GM19240 (cell line): Measurements from ENCODE around the gene SLC5A1.
"Not testable (repeated sequence)": the region's sequence is repeated elsewhere in the genome, so short reads cannot be mapped to it uniquely, and the experiment has no call there.

Experiments
- DNase-seq: peaks from one replicate; pipeline ENCODE4 v3.0.0; 2011; ENCODE audit warnings: low spot score; ENCODE audit not compliant: insufficient read length

The SLC5A1 gene

DNA sequence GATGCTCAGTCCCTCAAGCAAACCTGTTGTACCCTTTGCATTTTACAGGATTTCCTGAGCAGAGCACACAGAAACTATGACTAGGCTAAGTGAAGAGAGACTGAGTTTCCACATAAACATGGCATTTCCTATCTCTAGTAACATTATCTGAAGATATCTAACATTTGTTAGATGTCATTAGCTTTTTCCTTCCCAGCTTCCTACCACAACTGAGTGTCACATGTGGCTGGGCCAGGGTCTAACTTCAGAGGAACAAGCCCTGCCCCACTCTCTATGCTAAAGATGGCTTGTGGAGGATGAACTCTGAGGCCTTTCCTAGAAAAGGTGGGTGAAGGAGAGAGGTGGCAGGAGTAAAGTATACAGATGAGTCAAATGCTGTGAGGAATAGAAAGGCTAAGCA lies 99.5 kb downstream of the SLC5A1 start:
- DNase-seq, result no peak

DNA sequence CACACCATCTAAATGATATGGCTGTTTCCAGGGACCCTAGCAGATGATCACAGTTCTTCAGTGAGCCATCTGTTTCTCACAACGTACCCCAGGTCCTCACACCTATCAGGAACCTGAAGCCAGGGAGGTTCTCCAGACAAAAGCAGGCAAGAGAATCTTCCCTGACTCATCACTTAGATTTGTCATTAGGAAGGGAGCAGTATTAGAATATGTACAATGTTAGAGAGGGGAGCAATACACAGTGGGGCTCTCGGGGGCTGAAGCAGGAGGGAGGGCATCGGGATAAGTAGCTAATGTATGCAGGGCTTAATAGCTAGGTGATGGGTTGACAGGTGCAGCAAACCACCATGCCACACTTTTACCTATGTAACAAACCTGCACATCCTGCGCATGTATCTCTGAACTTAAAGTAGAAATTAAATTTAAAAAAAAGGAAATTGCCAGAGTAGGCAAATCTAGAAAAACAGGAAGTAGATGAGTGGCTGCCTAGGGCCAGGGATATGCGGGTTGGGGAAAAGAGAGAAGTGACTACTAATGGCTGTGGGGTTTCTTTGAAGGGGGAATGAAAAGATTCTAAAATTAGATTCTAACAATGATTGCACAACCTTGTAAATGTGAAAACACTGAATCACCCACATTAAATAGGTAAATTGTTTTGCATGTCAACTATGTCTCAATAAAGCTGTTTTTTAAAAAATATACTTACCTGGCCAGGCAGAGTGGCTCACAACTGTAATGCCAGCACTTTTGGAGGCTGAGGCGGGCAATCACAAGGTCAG lies 101.6 kb downstream of the SLC5A1 start:
- DNase-seq, result no peak

DNA sequence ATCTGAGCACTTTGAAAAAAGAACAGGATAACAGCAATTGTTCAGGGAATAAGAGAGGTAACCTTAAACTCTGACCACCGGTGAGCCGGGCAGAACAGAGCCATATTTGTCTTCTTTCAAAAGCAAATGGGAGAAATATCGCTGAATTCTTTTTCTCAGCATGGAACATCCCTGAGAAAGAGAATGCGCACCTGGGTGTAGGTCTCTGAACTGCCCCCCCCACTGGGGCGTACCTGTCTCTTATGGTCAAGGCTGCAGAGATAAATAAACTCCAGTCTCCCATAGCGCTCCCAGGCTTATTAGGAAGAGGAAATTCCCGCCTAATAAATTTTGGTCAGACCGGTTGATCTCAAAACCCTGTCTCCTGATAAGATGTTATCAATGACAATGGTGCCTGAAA lies 104.1 kb downstream of the SLC5A1 start:
- DNase-seq, result not testable (repeated sequence)

DNA sequence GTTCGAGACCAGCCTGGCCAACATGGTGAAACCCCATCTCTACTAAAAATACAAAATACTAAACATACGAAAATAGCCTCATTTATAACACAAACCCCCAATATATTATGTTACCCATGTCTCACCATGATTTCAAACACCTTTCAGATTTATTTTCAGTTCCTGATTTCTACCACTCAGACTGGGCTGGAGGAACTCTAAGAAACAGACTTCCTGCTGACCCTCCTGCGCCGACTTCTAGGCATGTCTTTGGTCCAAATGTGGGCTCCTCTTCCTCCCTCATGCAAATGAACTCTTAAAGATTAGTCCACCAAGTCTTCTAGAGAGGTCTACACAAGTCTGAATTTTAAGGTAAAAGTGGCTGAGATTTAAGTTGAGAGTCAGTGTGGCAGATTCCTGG lies 105.3 kb downstream of the SLC5A1 start:
- DNase-seq, result not testable (repeated sequence)

DNA sequence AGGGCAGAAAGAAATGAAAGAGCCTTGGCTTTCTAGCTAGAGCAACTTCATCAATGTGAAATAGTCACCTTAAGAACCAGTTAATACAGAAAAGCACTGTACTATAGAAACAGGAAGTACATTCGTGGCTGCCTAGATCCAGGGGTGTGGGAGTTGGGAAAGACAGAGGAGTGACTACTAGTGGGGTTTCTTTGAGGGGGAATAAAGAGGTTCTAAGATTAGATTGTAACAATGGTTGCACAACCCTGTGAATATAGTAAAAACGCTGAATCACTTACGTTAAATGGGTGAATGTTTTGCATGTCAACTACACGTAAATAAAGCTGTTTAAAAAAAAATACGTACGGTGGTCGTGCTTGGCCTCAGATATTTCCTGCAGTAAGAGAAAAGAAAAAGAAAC lies 107.6 kb downstream of the SLC5A1 start:
- DNase-seq, result not testable (repeated sequence)

DNA sequence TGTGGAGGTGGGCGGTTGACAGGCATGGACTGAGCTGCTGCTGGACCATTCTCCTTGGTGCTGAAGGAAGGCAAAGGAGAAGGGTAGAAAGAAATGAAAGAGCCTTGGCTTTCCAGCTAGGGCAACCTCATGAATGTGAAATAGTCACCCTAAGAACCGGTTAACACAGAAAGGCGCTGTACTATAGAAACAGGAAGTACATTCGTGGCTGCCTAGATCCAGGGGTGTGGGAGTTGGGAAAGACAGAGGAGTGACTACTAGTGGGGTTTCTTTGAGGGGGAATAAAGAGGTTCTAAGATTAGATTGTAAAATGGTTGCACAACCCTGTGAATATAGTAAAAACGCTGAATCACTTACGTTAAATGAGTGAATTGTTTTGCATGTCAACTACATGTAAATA lies 108.6 kb downstream of the SLC5A1 start:
- not testable (repeated sequence) for DNase-seq

DNA sequence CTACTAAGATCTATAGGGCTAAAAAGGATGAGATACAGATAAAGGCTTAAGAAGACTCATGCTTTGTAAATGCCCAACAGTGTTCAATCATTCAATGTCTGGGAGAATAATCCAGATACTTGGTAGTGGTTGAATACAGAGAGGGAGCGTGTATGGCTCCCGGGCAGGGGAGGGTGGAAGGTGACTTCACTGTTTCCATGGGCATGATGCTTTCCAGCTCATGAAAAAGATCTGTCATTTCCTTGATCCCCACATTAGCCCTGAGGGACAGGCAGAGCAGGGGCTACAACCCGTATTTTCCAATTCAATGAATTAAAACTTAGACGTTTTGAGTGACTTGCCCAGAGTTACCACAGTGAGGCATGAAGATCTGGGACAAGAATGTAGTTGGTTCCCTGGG lies 111.7 kb downstream of the SLC5A1 start:
- not testable (repeated sequence) for DNase-seq

DNA sequence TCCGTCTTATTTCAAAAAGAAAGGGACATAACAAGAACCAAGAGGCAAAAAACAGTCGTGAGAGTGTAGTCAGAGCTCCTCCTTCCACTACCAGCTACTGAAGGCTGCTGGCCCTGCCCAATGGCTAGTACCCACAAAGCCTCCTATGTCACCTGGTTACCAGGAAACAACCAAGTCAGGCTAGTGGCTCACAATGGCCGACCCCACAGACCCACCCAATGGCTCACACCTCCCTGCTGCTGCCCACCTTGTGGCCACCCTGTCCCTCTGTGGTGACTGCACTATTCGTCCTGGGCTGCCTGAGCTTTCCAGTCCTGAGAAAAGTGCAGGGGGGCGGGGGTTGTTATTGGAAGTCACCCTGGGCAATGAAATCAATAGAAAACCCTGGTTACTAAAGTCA lies 114.6 kb downstream of the SLC5A1 start:
- DNase-seq, result not testable (repeated sequence)

DNA sequence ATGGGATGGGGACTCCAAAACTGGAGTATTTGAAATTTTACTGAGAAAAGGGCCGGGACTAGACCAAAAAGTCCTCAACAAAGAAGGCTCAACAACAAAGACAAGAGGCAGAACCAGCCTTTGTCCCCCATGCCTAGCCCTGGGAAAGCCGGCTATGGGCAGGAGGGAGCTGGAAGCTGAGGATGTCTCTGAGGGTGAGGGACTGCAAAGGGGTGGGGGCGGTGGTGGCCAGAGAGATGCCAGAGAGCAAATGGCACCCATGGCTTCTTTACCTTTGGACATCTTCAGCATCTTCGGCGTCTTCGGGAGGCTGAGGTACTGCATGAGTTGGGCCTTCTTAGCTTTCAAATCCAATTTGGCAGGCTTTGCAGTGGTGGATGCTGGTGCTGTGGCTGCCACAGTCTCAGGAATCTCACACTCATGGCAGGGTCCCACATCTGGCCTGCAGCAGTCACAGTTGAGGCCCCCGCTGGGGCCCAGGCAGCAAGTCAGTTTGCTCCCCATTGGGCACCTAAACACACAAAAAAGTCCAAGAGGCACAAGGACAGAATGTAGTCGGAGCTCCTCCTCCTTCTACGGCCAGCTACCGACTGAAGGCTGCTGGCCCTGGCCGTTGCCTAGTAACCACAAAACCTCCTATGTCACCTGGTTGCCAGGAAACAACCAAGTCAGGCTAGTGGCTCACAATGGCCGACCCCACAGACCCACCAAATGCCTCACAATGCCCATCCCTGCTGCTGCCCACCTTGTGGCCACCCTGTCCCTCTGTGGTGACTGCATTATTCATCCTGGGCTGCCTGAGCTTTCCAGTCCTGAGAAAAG lies 115.9 kb downstream of the SLC5A1 start, which contains the start of gene C22orf42:
Gene C22orf42, minus strand, starts transcription at position 592 of the 822 bp plus-strand sequence. Its CDS starts 88 bp downstream, at position 504.
- DNase-seq, result no peak

DNA sequence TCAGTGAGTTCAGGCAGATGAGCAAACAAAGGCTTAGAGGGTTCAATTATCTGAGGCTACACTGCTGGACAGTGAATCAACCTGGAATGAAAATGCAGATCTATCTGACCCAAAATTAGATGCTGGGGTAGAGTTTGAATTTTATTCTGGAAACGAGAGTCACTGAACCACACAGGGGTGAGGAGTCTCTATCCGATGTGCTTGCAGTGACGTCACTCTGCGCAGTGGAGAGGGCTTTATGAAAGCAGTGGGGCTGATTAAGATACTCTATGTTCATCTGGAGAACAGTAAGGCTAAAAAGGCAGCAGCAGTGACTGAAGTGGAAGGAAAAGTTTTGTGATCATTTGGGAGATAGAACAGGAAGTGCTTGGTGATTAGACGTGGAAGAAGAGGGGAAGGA lies 117.3 kb downstream of the SLC5A1 start:
- DNase-seq, result not testable (repeated sequence)
